C4-2B (cell line): Measurements from ENCODE around the gene TMEM204.
"Not testable (repeated sequence)": the region's sequence is repeated elsewhere in the genome, so short reads cannot be mapped to it uniquely, and the experiment has no call there.

ENCODE experiments used
- H3K27ac ChIP-seq: fragments of 450-650 bp; 2 replicates; pipeline ENCODE4 v1.5.1; 2017
- CTCF ChIP-seq: fragments of 450-650 bp; conservative IDR thresholded peaks from 2 replicates; pipeline ENCODE4 v1.5.1; 2017; ENCODE audit warnings: mild to moderate bottlenecking
- ZFX ChIP-seq: fragments of 450-650 bp; IDR thresholded peaks from 2 replicates; pipeline ENCODE4 v1.6.1; 2017

Gene TMEM204

GRCh38 chr16:1590366-1590765 lies 56.9 kb downstream of the TMEM204 start:
- H3K27ac ChIP-seq, result no peak overlapping the region
- TF ChIP-seq CTCF (no peak), ZFX (no peak)

DNA sequence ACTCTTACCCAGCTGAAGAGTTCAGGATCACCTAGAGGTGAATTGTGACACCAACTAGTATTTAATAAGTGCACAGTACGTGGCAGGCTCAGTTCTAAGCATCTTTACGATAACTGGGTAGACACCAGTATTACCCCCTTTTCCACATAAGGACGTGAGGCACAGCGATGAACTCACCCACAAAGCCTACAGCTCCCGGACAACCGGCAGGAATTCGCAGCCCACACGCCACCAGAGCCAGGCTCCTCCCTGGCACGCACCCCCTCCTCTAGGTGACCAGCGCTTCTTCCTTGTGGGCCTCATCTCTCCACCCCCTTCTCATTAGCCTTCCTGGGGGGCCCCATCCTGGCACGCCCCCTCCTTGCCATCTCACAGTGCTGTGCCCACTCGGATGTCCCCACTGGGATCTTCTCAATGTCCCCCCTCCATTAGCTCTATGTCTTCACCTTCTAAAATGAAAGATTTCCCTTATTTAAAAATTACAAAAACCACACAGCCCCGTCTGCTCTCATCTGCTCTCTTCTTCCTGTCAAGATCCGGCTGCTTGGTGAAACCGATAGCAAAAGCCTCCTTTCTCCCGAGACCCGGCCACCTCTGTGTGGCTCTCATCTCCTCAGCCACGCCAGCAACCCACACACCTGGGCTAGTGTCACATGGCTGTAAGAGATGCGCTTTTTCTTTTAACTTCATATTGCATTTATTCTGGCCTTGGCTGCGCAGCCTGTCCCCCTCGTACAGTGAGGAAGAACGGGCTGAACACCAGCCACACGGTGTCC lies 57.7 kb downstream of the TMEM204 start:
- H3K27ac ChIP-seq, result no peak overlapping the region
- TF ChIP-seq ZFX (no peak), CTCF (no peak)

- no peak overlapping the region for H3K27ac ChIP-seq
- TF ChIP-seq ZFX, result no peak
- TF ChIP-seq CTCF, result no peak
Observed at GRCh38 chr16:1592446-1592845, 59.0 kb downstream of the TMEM204 start.

GRCh38 chr16:1595511-1595910 lies 62.0 kb downstream of the TMEM204 start:
- H3K27ac ChIP-seq, result not testable (repeated sequence)

- H3K27ac ChIP-seq, result no peak overlapping the region
- TF ChIP-seq CTCF (no peak), ZFX (no peak)
Observed at GRCh38 chr16:1596516-1596915, 63.0 kb downstream of the TMEM204 start.

DNA sequence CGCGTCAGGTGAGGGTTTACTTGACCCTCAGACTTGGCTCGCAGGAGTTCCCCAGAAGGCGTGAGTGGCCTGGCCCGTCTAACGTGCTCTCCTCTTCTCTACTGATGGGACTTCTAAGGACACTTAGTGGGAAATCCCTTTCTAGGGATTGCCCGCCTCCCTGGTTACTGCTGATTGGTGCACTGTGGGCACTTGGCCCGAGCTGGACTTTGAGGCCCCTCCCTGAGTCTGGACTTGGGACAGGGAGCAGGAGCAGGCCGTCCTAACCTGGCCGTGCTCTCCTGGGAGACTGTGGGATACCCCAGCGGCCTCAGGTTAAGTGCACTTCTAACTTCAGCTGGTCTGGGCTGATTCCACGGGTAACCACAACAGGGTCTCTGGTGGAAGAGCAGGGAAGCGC lies 63.7 kb downstream of the TMEM204 start:
- H3K27ac ChIP-seq, result no peak overlapping the region
- no peak for TF ChIP-seq CTCF
- no peak for TF ChIP-seq ZFX

- no peak for TF ChIP-seq CTCF
- no peak for TF ChIP-seq ZFX
- H3K27ac ChIP-seq, result no peak overlapping the region
Observed at GRCh38 chr16:1601031-1601430, 67.6 kb downstream of the TMEM204 start.

DNA sequence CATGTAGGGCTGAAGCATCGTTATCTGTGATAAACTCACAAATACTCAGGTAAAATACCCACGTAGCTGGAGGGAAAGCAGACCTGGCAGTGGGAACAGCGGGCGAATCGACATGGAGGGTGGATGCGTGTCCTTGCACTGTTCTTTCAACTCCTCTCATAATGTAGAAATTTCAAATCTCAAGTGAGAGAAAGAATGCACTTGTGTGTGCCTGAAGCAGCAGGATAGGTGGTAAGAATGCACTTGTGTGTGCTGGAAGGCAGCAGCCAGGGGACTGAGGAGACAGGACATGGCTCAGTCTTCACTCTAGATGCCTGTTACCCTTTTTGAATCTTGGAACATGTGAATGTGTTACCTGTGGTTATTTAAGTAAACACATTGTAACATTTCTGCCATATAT lies 68.0 kb downstream of the TMEM204 start:
- no peak overlapping the region for H3K27ac ChIP-seq
- TF ChIP-seq ZFX, result no peak
- no peak for TF ChIP-seq CTCF
